ENCODE data around the gene TAF1B.

The TAF1B gene

DNA sequence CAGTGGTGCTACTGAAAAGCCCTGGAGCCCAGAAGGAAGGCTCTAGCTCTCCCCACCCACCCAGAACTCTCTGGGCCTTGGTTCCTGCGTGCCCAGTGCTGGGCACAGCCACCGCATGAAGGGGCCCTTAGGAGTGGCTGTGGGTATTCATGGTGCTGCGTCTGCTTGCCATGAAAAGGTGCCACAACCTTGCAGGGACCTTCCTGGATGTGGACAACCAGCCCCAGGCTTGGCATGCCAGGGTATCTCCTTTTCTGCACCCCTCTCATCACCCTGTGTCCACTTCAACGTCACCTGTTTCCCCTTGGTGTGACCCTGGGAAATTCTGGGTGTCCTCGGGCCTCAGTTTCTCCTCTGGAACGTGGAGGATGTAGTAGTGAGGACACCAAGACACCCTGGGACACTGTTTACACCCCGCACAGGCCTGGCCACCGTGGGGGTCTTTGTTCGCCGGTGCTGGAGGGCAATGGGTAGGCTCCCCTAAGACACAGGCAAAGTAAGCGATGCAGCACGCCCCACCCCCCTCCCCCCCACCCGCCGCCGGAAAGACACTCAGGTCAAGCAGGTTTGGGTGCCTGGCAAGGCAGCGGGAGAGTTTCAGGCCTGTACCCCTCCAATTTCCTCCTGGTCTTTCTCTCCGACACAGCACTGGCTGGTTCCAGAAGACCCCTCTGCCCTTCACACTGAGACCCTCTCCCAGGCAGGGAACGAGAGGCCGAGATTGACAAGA is 34.8 kb upstream of the TAF1B start:
- no peak for DNase-seq

DNA sequence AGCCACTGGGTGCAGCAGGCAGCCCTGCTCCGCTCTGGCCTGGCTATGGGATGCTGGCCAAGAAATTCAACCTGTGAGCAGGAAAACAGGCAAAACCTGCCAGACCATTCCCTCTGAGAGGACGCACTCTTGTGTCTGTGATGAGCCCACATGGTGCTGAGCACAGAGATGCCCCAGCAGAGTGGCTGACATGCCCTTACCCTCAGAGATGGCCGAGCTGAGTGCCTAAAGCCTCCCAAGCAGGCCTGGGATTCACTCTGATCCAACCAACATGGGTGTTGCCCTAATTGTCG is 34.3 kb upstream of the TAF1B start:
- no peak for DNase-seq

DNA sequence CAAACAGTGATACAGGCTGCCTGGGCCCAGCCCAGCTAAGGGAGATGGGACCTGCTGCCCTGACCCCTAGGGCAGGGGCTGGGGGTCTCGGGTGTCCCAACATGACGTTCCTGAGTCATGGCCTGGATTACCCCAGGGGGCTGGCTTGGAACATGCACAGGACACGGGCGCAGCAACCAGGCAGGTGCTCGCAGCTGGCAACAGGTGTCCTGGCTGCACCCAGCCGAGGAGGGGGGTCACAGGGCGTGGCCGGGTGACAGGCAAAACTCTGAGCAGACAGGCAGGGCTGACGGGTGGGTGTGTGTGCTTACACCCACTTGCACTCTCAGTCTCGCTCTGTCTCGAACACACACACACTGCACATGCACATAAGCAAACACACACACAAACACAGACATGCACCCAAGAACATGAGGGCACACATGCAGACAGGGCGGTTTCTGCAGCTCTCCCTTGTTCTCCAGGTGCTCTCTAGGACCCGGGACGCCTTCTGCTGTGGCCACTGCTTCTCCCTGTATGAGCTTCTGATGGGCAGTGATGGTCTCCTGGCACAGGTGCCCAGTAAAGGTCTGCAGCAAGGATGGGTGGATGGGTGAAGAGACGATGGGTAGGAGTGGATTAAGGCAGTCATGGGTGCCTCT is 33.7 kb upstream of the TAF1B start:
- DNase-seq: no peak

DNA sequence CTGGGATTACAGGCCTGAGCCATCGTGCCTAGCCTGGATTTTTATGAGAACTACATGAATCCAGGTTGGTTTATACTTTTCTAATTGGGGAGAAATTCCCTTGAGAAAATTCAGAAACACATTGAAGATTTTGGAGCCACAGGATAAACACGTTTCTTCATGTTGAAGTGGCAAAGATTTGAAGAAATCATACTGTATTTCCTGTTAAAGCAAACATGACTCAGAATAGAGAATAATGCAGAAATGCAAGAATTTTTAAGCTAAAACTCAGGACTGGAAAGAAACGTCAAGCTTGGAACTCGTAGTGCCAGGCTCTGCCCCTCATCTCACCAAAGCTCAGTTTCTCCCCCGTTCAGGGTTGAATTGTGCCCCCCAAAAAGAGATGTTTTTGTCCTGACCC is 32.1 kb upstream of the TAF1B start:
- no peak for DNase-seq

DNA sequence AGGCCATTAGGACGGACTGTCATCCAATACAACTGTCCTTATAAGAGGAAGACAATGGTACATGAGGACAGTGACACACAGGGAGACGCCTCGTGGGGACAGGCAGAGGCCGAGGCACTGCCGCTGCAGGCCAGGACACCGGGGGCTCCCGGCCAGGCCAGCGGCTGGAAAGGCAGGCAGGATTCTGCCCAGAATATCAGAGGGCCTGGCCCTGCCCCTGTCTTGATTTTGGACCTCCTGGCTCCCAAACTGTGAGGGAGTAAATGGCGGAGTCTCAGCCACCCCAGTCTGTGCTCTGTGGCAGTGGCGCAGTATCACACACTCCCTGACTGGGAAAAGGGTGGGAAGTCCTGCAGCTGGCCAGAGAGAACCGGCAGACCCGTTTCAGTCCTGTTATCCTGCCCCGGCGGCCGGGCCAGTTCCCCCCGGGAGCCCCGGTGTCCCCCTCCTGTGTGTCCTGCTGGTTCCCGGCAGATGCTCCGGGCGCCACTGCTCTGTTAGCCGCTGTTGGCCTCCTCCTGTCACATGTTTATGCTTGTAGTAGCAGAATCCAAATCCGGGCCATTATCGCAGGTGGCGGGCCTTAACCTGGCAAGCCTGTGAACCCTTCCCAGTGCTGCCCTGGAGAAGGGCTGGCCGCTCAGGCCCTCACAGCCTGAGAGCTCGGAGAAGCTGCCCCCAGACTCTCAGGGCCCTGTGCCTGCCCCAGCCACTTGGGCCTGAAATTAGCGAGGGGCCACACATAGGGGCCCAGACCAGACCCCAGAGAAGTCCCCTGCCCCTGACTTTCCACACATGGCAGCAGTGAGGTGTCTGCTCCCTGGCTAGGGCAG is 31.4 kb upstream of the TAF1B start:
- no peak for DNase-seq

DNA sequence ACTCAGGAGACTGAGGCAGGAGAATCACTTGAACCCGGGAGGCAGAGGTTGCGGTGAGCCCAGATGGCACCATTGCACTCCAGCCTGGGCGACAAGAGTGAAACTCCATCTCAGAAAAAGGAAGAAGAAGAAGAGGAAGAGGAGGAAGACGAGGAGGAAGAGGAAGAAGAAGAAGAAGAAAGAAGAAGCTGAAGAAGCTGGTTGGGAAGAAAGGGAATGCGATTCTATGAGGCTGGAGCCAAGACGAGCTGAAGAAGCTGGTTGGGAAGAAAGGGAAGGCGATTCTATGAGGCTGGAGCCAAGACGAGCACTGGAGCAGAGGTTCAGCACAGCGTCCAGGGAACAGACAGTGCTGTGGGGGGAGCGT is 30.3 kb upstream of the TAF1B start:
- no peak for DNase-seq

DNA sequence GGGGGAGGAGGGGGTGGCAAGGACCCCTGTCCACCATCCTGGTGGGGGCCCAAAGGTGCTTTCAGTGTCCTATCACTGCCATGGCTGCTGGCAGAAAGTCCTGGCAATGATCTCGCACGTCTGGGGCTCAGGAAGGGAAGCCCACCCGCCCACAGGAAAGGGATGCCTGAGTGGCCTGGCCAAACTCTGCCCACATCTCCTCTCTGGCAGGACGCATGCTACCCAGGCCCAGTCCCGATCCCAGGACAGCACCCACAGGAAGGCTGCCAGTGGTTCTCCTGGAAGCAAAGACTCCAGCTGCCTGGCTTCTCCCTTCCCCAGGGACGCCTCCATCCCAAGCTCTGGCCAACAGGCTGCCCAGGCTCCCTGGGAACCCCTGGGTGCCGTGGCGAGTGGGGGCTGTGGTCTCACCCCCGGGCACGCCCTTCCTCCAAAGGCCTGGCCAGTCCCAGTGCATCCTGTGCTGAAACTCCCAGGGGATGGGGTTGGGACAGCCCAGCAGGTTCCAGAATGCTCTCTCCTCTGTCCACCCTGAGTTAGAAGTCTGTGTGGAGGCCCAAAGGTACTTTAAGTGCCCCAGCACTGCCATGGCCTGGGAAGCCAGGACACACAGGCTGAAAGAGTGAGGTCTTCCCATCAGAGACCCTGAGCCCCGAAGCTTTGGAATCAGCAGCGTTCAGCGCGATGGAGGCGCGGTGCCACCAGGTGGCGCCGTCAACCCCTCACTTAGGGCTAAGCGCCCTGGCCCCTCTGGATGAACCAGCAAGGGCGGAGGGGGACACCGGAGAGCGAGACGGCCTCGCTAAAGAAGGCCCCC is 29.8 kb upstream of the TAF1B start:
- DNase-seq: peak; percentile 82

DNA sequence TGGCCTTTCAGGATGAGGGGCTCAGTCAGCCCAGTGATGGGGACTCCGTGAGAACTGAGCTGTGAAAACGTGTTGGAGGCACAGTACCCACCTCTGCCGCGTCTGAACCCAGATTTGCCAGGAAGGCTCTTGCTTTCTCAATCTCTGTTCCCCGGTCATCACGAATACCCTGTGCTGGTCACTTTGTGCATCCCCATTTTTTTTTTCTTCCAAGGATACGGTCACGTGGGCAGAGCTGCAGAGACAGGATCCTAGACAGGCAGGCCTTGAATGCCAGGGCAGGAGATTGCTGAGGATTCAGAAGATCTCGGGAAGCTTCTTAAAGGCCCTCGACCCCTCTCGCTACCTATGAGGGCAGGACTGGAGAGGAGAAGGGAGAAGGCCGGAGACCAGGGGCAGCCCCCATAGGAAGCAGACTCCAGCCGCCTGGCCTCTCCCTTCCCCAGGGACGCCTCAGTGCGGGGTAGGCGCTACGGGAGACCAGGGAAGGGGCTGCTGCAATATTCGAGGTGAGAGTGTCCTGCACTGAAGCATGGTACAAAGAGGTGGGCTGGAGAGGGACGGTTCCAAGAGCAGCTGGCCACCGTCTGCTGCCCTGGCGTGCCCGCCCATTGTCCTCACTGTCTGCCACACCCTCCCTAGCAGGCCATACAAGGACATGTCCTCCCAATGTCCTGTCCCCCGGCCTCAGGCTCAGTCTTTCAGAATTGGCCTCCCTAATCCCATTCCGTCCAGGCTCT is 29.0 kb upstream of the TAF1B start:
- no peak for DNase-seq

DNA sequence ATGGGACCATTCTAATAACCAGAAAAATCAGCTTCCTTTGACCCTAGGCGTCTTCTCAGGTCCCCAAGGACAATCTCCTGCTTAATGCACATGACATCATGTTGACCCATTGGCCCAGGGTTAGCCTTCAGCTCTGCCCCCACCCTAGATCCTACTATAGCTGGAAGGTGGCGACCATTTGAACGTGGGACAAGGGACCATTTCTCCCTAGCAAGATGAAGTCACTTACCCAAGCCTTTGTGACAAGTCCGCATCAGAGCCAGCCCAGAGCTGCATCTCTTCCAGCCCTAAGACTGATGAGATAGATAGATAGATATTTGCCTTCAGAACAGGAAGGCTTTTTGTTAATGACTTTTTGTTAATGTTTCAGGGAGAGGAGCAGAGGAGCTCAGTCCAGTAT is 28.2 kb upstream of the TAF1B start:
- DNase-seq: no peak

DNA sequence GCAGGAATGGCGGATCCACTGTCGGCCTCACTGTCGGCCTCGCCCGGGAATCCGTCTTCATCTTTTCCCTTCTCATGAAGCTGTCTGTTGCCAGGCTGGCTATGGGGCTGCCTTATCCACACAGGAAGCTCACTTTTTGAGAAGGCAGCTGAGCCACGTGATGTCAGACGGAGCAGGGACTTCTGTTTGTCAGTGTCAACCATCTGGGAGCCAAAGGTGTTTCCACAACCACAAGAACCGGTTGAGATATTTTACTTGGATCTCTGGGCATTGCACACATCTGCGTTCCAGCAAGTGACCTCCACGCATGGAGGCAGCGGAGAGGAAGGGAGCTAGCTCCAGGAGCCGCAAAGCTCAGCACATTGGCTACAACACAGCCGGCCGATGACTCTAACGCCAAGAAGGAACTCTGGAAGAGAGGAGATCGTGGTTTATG is 27.4 kb upstream of the TAF1B start:
- no peak for DNase-seq

DNA sequence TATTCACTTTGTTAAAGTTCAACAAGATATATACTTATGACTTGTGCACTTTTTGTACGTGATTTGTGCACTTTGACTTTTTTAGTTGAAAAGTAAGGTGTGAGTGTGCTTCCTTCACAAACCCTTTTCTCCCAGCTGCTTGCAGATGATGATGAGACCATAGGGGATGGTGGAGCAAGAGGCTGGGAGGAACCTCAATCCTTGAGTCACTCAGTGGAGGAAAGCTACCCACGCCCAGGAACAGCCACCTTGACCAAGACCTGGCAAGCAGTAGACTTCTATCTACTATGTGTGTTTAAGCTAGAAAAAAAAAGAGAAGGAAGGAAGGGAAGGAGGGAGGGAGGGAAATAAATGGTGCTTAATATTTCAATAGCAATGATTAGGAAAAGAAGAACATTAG is 25.2 kb upstream of the TAF1B start:
- no peak for DNase-seq

DNA sequence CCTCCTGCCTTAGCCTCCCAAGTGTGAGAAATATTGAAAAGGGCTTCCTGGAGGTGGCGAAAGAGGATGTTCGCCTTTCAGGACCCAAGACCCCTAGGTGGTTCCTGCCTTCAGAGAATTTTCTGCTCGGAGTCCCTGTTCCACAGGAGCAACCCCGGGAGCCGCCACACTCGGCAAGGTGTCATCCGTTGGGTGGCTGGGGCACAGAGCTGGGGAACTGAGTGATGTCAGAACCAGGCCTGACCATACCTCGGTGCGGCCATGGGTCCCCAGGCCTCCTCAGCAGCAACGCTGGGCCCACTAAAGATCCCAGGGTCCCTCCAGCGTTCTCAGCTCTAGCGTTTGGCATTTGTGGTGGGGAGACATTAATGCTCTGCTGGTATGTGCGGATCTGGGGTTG is 23.7 kb upstream of the TAF1B start:
- DNase-seq: no peak

DNA sequence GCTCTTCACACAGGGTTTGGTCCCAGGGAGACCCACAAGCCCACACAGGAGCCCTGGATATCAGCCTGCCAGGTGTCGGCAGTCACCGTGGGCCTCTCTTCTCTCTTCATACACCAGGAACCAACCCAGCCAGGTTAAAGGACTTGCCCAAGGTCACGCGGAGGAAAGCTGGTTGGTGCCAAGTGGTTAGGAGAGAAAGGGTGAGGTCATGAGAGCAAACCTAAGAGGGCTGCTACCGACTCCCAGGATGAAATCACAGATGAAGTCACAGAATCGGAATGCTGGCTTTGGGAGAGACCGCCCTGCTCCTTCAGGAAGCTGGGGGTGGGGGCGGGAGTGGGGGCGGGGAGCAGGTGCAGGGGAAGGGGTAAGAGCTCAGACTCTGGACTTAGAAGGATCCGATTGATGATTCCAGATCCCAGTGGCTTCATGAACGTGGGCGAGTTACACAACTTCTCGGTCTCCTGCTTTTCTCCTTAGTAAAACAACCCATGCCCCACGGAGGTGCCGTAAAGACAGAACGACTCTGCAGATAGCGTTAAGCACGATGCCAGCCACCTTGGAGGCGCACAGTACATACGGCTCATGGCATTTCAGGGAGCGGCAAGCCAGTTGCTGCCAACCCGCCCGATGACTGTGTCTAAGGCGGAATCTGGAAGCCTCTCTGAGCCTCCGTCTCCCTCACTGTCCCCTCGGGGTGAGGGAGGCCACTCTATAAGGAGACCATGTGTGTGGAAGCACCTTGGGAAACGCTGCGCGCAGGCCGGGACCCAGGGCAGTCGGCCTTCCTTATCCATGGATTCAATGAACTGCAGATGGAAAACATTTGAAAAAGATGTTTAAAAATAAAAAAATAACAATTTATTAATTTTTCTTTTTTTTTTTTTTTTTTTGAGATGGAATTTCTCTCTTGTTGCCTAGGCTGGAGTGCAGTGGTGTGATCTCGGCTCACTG is 23.0 kb upstream of the TAF1B start:
- no peak for DNase-seq

DNA sequence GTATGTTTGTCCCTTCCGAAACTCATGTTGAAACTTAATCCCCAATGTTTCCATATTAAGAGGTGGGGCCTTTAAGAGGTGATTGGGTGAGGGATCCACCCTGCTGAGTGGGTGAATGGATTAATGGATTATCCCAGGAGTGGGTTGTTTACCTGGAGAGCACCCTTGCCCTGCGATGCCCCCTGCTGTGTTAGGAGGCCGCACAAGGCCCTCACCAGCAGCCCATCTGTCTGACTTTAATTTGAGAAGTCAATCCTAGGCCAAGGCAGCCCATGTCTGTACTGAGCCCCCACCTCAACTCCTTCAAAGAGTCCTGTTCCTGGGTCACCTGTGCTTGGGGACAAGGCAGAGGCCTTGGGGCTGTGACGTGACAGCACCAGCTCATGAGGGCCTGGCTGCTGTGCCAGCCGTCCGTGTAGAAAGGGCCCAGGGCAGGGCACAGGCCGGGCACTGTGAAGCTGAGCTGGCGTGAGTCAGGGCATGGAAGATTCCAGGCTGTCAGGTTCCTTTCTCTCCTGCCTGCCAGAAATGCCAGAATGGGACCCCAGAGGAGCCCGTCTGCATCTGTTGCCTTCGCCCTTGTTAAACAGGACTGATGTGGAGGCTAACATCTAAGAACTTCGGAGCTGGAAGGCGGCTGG is 21.3 kb upstream of the TAF1B start:
- no peak for DNase-seq

DNA sequence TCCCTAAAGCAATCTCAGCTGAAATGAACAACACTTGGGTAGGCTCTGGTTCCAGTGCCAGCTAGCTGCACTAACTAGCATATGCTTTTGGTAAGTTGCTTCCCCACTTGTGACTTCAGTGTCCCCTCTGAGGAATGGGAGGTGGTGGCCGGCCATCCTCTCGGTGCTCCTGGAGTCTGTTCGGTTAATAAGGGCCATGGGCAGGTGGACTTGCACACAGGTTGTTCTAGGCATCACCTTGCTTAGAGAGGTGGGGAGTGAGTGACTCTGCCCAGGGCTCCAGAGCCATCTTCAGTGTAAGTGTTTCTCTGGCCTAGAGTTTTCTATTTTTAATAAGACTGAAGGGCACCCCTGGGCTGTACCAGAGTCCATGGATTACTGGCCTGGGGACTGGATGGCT is 18.8 kb upstream of the TAF1B start:
- DNase-seq: no peak

DNA sequence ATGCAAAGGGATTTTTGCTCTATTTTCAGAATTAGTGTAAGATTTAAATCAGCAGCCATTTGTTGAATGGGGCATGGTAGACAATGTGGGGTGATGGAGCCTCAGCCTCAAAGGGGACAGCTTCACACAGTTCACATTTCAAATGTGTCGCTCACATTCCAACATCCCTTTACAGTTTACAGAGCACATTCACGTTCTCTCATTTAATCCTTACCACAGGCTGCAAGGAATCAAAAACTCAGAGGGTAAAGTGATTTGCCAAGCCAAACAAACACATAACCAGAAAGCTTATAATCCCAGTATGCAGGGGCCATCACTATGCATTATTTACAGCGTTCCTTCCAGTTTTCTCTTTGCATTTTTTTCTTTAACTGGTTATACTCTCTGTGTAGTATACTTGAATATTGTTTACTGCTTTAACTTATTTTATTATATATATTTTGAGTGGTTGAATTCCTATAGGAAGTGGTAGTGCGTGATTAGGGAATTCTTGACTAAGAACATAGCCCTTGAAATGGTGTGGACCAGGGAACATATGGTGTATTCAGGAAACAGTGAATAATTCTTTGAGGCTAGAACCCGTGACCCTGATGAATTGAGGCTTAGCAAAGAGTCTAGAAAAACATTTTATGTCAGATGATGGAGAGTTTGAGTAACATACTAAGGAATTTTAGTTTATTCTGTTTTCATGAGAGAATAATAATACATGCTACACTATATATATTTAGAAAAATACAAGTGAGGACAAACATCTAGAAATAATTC is 18.1 kb upstream of the TAF1B start:
- no peak for DNase-seq

DNA sequence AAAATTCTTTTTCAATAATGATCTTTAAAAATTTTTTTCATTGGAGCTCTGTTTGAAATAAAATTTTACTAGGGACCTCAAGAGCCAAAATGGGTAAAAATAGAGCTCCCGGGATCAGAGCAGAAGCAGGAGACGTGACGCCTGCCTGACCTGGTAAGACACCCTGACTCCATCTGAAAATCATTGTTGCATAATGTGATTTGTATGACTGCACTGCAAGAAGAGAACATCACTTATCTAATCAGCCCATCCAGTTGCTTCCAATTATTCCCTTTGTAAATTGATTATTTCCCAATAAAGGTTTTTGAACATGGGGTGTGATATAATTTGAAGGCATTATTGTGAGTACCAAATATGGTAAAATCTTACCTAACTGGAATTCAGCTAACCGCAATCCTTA is 17.1 kb upstream of the TAF1B start:
- no peak for DNase-seq

DNA sequence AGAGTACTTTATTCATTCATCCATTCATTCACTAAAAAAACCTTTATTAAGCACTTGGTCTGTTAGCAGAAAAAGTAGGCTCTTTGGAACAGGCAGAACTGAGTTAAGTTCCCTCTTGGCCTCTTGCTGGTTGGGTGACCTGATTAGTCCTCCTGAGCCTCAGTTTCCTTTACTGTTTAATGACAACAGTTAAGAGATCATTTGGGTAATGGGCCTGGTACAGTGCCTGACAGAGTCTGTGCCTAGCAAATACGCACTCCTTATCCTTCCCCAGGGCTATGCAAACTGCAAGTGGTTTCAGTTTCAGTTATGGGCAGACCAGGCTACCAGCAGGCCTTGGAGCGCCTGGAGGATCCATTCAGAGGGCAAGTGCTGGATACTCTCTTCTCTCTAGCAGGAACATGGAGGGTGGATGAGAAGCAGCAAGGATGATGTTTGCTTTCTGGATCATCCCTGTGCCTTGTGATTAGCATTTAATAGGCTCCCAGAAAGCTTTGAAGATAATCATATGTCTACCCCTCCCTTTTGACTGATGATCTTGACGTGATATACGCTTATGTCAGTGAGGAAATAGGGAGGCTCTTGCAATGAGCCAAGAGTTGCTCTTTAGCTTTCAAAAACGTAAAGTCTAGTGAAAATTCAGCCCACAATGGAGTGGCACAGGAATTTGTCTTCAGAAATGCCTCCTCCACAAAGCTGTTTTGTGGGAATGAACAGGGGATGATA is 12.4 kb upstream of the TAF1B start:
- DNase-seq: no peak

DNA sequence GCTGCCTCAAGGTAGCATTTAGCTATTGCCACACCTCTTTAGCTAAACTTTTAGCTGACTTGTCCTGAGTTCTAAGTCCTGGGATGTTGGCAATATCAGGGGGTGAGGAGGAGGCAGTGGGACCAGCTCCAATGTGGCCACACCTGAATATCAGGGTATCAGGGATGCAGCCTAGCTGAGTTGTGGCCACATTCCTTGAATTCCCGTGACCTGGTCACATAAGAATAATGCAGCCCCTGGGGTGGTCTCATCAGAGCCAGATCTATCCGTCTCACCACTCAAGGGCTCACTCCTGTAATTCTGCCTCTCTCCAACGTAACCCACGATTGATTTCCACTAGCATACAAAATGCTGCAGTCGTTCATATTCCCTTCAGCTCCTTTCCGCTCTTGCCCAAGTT is 11.6 kb upstream of the TAF1B start:
- no peak for DNase-seq

DNA sequence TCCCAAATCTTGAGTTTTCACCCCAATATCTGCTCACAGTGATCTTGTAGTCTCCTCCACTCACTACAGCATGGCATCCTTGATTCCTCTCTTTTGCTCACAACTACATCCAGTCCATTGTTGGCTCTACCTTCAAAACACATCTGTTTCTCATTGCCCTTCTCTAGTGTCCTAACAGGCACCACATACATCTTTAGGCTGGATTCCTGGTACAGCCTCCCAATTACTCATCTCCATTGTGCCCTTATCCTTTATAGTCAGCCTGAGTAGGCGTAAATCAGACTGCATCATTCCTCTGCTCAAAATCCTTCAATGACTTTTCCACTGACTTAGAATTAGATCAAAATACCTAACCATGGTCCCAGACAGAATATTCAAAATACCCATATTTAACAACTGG is 10.7 kb upstream of the TAF1B start:
- DNase-seq: no peak
